B cell (primary cell): ENCODE results near the gene CTDSPL. TPM values are rescaled to one million over a fixed set of nuclear protein-coding genes. Genes with fewer than 3 reads are reported as not detected.

Experiments
- ATAC-seq: fragments of 200-7000 bp; cut with Tn5 transposase; one replicate; pipeline ENCODE4 v1.10.0; 2021; ENCODE audit warnings: low read depth, mild to moderate bottlenecking, moderate number of reproducible peaks, moderate library complexity
- CTCF ChIA-PET: fragments of 350-600 bp; sonication (Branson Sonifier 250); formaldehyde crosslinking; loops from one replicate; lab custom pipeline; 2021; ENCODE audit warnings: antibody characterized with exemption, inconsistent platforms; lab: Charles Lee
- POLR2A ChIA-PET: fragments of 350-600 bp; sonication (Branson Sonifier 250); formaldehyde crosslinking; loops from one replicate; lab custom pipeline; 2021; ENCODE audit warnings: antibody characterized with exemption; lab: Charles Lee
- DNase-seq: peaks from one replicate; pipeline ENCODE4 v3.0.0; 2013
- H2AFZ ChIP-seq: 2 replicates; pipeline ENCODE4 v1.6.1; 2012; ENCODE audit warnings: mild to moderate bottlenecking, low read depth, low read length; ENCODE audit not compliant: insufficient read depth, poor library complexity, severe bottlenecking
- H3K27ac ChIP-seq, 2 donors: 1 replicate in 1 of 2; 2 replicates in 1 of 2; pipeline ENCODE4 v1.5.1; 2012 to 2013; ENCODE audit warnings: low read length in 2 of 2, mild to moderate bottlenecking in 2 of 2, moderate library complexity in 1 of 2
- H3K27me3 ChIP-seq, 4 experiments: fragments of 200-600 bp in 1 of 4; sonication (generic) in 1 of 4; replicated peaks in 1 of 4; 1 replicate in 2 of 4; 2 replicates in 2 of 4; pipeline versions ENCODE4 v1.6.1 to v1.7.0; 2013 to 2016; ENCODE audit warnings: low read length in 3 of 4, mild to moderate bottlenecking in 2 of 4, mixed read lengths in 1 of 4, moderate library complexity in 1 of 4; ENCODE audit not compliant: insufficient read depth in 4 of 4, control insufficient read depth in 3 of 4; ENCODE audit errors: control extremely low read depth in 1 of 4
- H3K36me3 ChIP-seq, 2 experiments: replicated peaks in 1 of 2; 1 replicate in 1 of 2; 2 replicates in 1 of 2; pipeline versions ENCODE4 v1.6.1 to v1.7.1; 2013; ENCODE audit warnings: low read length in 1 of 2; ENCODE audit not compliant: insufficient read depth in 2 of 2, control insufficient read depth in 1 of 2; ENCODE audit errors: control extremely low read depth in 1 of 2, extremely low read depth in 1 of 2
- H3K4me1 ChIP-seq, 2 donors: fragments of 200-600 bp in 1 of 2; sonication (generic) in 1 of 2; 1 replicate in 1 of 2; 2 replicates in 1 of 2; pipeline versions ENCODE4 v1.5.1 to v1.6.1; 2013 to 2017; ENCODE audit warnings: low read length in 2 of 2; ENCODE audit not compliant: control insufficient read depth in 2 of 2, insufficient read depth in 2 of 2
- H3K4me2 ChIP-seq: replicated peaks from 2 replicates; pipeline ENCODE3; 2012; ENCODE audit warnings: mild to moderate bottlenecking, low read depth, low read length; ENCODE audit not compliant: poor library complexity, severe bottlenecking
- H3K4me3 ChIP-seq, 5 experiments: fragments of 200-600 bp in 1 of 5; sonication (generic) in 1 of 5; 1 replicate in 3 of 5; 2 replicates in 2 of 5; pipeline versions ENCODE4 v1.5.1 to v1.7.0; 2011 to 2016; ENCODE audit warnings: low read length in 4 of 5, mild to moderate bottlenecking in 4 of 5, low read depth in 2 of 5, control low read depth in 1 of 5, moderate library complexity in 1 of 5; ENCODE audit not compliant: insufficient read depth in 1 of 5; ENCODE audit errors: control extremely low read depth in 1 of 5, extremely low read depth in 1 of 5
- H3K79me2 ChIP-seq: fragments of 200-600 bp; sonication (generic); one replicate; pipeline ENCODE4 v1.6.0; 2016; ENCODE audit warnings: low read length; ENCODE audit not compliant: control insufficient read depth, insufficient read depth
- H3K9ac ChIP-seq: fragments of 200-600 bp; sonication (generic); 2 replicates; pipeline ENCODE4 v1.6.1; 2017; ENCODE audit warnings: mild to moderate bottlenecking, low read length, moderate library complexity
- H3K9me3 ChIP-seq, 3 donors: one replicate each; pipeline versions ENCODE4 v1.6.1 to v1.7.1; 2013; ENCODE audit warnings: low read length in 2 of 3; ENCODE audit not compliant: control insufficient read depth in 2 of 3, insufficient read depth in 1 of 3; ENCODE audit errors: control extremely low read depth in 1 of 3
- H4K20me1 ChIP-seq: 2 replicates; pipeline ENCODE4 v1.6.0; 2012; ENCODE audit warnings: mild to moderate bottlenecking, low read length; ENCODE audit not compliant: insufficient read depth, control insufficient read depth, poor library complexity, severe bottlenecking
- H3K27ac Mint-ChIP-seq: one replicate; pipeline ENCODE4 v1.8.0; 2021; ENCODE audit warnings: mixed read lengths
- H3K27me3 Mint-ChIP-seq: one replicate; pipeline ENCODE4 v1.8.0; 2021; ENCODE audit warnings: mixed read lengths
- H3K4me1 Mint-ChIP-seq: one replicate; pipeline ENCODE4 v1.8.0; 2021; ENCODE audit warnings: mixed read lengths
- H3K4me3 Mint-ChIP-seq: one replicate; pipeline ENCODE4 v1.8.0; 2021; ENCODE audit warnings: mixed read lengths
- H3K9me3 Mint-ChIP-seq: one replicate; pipeline ENCODE4 v1.8.0; 2022; ENCODE audit warnings: mixed read lengths; ENCODE audit not compliant: insufficient read depth
- EZH2 ChIP-seq: IDR thresholded peaks from 2 replicates; pipeline ENCODE4 v1.6.1; 2012; ENCODE audit warnings: borderline replicate concordance, low read depth, mild to moderate bottlenecking, moderate library complexity, low read length; ENCODE audit not compliant: insufficient read depth, poor library complexity, severe bottlenecking
- WGBS: methylation state at CpG from one replicate; pipeline ENCODE4 v1.1.5; 2013; ENCODE audit warnings: missing lambda C conversion rate; ENCODE audit not compliant: insufficient coverage; 5-methylcytosine and 5-hydroxymethylcytosine counted together
- intact Hi-C: fragments of 100-400 bp; cut with micrococcal nuclease; formaldehyde crosslinking; loops from one replicate; pipeline ENCODE4 v1.10.0; 2022
- polyA plus RNA-seq: library from polyadenylated mRNA; depleted of rRNA; stranded (reverse); fragments of >200 nt; gene quantifications from 2 replicates; pipeline ENCODE4 v1.2.3, GENCODE V29; 2012
- total RNA-seq, 2 donors: library from RNA; stranded (reverse); fragments of 120-200 nt in 1 of 2; gene quantifications; 1 replicate in 1 of 2; 2 replicates in 1 of 2; pipeline versions ENCODE4 v1.2.3 to v1.2.4, GENCODE V29; 2013 to 2022
- TF ChIP-seq, protein P1 (sequence below): fragments of 200-600 bp; IDR thresholded peaks from one replicate; pipeline ENCODE4 v1.8.0; 2022; ENCODE audit warnings: antibody characterized with exemption, mild to moderate bottlenecking

Gene CTDSPL
- total and polyA plus RNA-seq, 2 donors (not counting 1 experiment from before 2014, with no cell fraction given), result not detected

DNA sequence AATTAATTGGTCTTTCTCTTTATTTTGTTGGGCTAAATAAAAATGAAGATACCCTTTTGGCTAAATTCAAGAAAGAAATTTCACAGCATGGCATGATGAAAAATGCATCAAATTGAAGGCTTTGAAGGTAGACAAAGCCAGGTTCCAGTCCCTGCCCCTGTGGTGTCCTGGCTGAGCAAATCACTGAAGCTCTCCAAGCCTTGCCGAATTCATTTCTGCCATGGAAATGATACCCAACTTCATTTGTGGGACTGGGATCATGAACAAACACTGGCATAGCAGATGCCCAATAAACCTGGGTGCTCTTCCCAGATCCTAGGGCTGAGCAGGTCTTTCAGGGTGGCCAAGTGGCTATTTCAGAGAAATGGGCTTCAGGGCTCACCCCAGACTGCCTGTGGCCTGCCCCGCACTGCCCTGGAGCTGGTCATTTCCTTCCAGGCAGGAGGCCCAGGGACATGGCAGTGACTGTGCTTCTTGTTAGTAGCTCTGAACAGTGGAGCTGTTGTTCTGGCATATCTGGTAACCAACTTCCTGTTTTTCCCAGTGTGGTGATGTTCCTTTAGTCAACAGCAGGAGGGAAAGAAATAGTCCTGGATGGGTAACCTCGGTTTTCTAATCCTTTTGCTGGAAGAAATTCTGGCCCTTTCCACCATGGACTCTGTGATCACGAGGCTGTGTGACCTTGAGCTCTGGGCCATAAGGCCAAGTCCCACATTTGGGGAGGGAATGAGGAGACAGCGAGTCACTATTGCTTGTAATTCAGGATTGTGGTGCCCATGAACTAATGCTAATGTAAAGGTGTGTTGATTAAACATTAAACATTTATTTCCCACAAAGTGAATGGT lies 47.6 kb downstream of the CTDSPL start:
- WGBS, result 89% methylated on average over 5 of the region's 5 CpGs
- Mint-ChIP-seq H3K4me1 (no peaks in the 10 kb centered on the region), H3K27ac (no peak overlapping the region), H3K27me3 (peaks cover 24% of the 10 kb centered on the region), H3K9me3 (no peaks in the 10 kb centered on the region), H3K4me3 (no peak overlapping the region)
- no peaks in the 10 kb centered on the region for H4K20me1 ChIP-seq
- intact Hi-C loops, result no loop called here
- H2AFZ ChIP-seq, result no peak overlapping the region
- no peak for TF ChIP-seq EZH2
- TF ChIP-seq, protein P1, sequence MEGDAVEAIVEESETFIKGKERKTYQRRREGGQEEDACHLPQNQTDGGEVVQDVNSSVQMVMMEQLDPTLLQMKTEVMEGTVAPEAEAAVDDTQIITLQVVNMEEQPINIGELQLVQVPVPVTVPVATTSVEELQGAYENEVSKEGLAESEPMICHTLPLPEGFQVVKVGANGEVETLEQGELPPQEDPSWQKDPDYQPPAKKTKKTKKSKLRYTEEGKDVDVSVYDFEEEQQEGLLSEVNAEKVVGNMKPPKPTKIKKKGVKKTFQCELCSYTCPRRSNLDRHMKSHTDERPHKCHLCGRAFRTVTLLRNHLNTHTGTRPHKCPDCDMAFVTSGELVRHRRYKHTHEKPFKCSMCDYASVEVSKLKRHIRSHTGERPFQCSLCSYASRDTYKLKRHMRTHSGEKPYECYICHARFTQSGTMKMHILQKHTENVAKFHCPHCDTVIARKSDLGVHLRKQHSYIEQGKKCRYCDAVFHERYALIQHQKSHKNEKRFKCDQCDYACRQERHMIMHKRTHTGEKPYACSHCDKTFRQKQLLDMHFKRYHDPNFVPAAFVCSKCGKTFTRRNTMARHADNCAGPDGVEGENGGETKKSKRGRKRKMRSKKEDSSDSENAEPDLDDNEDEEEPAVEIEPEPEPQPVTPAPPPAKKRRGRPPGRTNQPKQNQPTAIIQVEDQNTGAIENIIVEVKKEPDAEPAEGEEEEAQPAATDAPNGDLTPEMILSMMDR, result no peak
- no peaks in the 10 kb centered on the region for H3K9me3 ChIP-seq
- no peak overlapping the region for H3K4me2 ChIP-seq
- H3K27ac ChIP-seq, result no peak overlapping the region
- no peaks in the 10 kb centered on the region for H3K4me1 ChIP-seq
- no peak for ATAC-seq
- ChIA-PET POLR2A (no interaction called here), CTCF (interaction anchor here (1.7 kb wide), 1 partner anchor 9 kb away, joined by 3 read pairs; no protein-coding TSS in a partner anchor)
- no peak overlapping the region for H3K9ac ChIP-seq
- H3K36me3 ChIP-seq, result no peaks in the 10 kb centered on the region
- H3K4me3 ChIP-seq, result no peak overlapping the region
- H3K27me3 ChIP-seq, result peaks cover 0 to 9% (median under 1%) of the 10 kb centered on the region in 4 experiments
- DNase-seq, result no peak
- H3K79me2 ChIP-seq, result no peaks in the 10 kb centered on the region
